ENCODE results near the gene LAMP1.

The LAMP1 gene

GRCh38 chr13:113358653-113359190, 61.7 kb downstream of the LAMP1 start:
- Histone ChIP-seq H3K36me3 (ENCODE audit: insufficient read depth, low read length) (no peaks in the 10 kb centered on the region), H3K27ac (no peak overlapping the region), H3K4me3 (no peak overlapping the region), H3K9ac (ENCODE audit: insufficient read length) (no peak overlapping the region), H3K9me3 (ENCODE audit: low read depth, low read length) (no peaks in the 10 kb centered on the region)
- no peak for TF ChIP-seq FOXP2 (optimal IDR thresholded peaks at IDR 0.05; ENCODE audit: control extremely low read depth, extremely low read length, insufficient read depth)
- no peak for TF ChIP-seq EZH2 (IDR thresholded peaks at IDR 0.05)
- TF ChIP-seq POLR2AphosphoS5 (IDR thresholded peaks at IDR 0.05; ENCODE audit: borderline replicate concordance, low read depth, low read length) = no peak
- DNase-seq (ENCODE audit: low read depth, low spot score) = no peak

GRCh38 chr13:113359571-113359970, 62.5 kb downstream of the LAMP1 start:
- H3K9me3 ChIP-seq (ENCODE audit: low read depth, low read length) = no peaks in the 10 kb centered on the region
- no peak for TF ChIP-seq FOXP2 (optimal IDR thresholded peaks at IDR 0.05; ENCODE audit: control extremely low read depth, extremely low read length, insufficient read depth)
- no peak for TF ChIP-seq EZH2 (IDR thresholded peaks at IDR 0.05)
- no peak for TF ChIP-seq POLR2AphosphoS5 (IDR thresholded peaks at IDR 0.05; ENCODE audit: borderline replicate concordance, low read depth, low read length)
- DNase-seq (ENCODE audit: low read depth, low spot score) = no peak

GRCh38 chr13:113360446-113360845, 63.4 kb downstream of the LAMP1 start:
- H3K27ac ChIP-seq = no peak overlapping the region
- H3K9me3 ChIP-seq (ENCODE audit: low read depth, low read length) = no peaks in the 10 kb centered on the region
- H3K4me3 ChIP-seq = no peak overlapping the region
- no peak overlapping the region for H3K9ac ChIP-seq (ENCODE audit: insufficient read length)
- TF ChIP-seq EZH2 (IDR thresholded peaks at IDR 0.05) (no peak), POLR2AphosphoS5 (IDR thresholded peaks at IDR 0.05; ENCODE audit: borderline replicate concordance, low read depth, low read length) (no peak), FOXP2 (optimal IDR thresholded peaks at IDR 0.05; ENCODE audit: control extremely low read depth, extremely low read length, insufficient read depth) (no peak)
- DNase-seq (ENCODE audit: low read depth, low spot score) = no peak
- H3K36me3 ChIP-seq (ENCODE audit: insufficient read depth, low read length) = no peaks in the 10 kb centered on the region

More at GRCh38 chr13:113359571-113359970, 62.5 kb downstream of the LAMP1 start:
- H3K9ac ChIP-seq (ENCODE audit: insufficient read length) = no peak overlapping the region
- no peak overlapping the region for H3K4me3 ChIP-seq
- H3K27ac ChIP-seq = no peak overlapping the region
- H3K36me3 ChIP-seq (ENCODE audit: insufficient read depth, low read length) = no peaks in the 10 kb centered on the region

GRCh38 chr13:113361406-113361805, 64.4 kb downstream of the LAMP1 start:
- no peak for TF ChIP-seq FOXP2 (optimal IDR thresholded peaks at IDR 0.05; ENCODE audit: control extremely low read depth, extremely low read length, insufficient read depth)
- TF ChIP-seq EZH2 (IDR thresholded peaks at IDR 0.05) = no peak
- no peak for TF ChIP-seq POLR2AphosphoS5 (IDR thresholded peaks at IDR 0.05; ENCODE audit: borderline replicate concordance, low read depth, low read length)
- no peaks in the 10 kb centered on the region for H3K9me3 ChIP-seq (ENCODE audit: low read depth, low read length)
- no peak for DNase-seq (ENCODE audit: low read depth, low spot score)
- H3K4me3 ChIP-seq = no peak overlapping the region
- H3K36me3 ChIP-seq (ENCODE audit: insufficient read depth, low read length) = no peaks in the 10 kb centered on the region
- H3K27ac ChIP-seq = no peak overlapping the region
- no peak overlapping the region for H3K9ac ChIP-seq (ENCODE audit: insufficient read length)

- Histone ChIP-seq H3K9me3 (ENCODE audit: low read depth, low read length) (no peaks in the 10 kb centered on the region), H3K36me3 (ENCODE audit: insufficient read depth, low read length) (no peaks in the 10 kb centered on the region), H3K9ac (ENCODE audit: insufficient read length) (peak overlapping the region; percentile 84), H3K27ac (peak overlapping the region; percentile 89), H3K4me3 (peak overlapping the region; percentile 73)
- no peak for DNase-seq (ENCODE audit: low read depth, low spot score)
- TF ChIP-seq POLR2AphosphoS5 (IDR thresholded peaks at IDR 0.05; ENCODE audit: borderline replicate concordance, low read depth, low read length) (0 out of 2 replicates have a peak, but pooled peaks have one; percentile 24), EZH2 (IDR thresholded peaks at IDR 0.05) (no peak)
Measured at GRCh38 chr13:113364311-113364889, 67.4 kb downstream of the LAMP1 start.

GRCh38 chr13:113364901-113365582, 68.0 kb downstream of the LAMP1 start:
- no peak for DNase-seq (ENCODE audit: low read depth, low spot score)
- no peaks in the 10 kb centered on the region for H3K36me3 ChIP-seq (ENCODE audit: insufficient read depth, low read length)
- H3K27ac ChIP-seq = peak overlapping the region; percentile 89
- peak overlapping the region; percentile 84 for H3K9ac ChIP-seq (ENCODE audit: insufficient read length)
- peak overlapping the region; percentile 73 for H3K4me3 ChIP-seq
- no peak for TF ChIP-seq EZH2 (IDR thresholded peaks at IDR 0.05)
- TF ChIP-seq POLR2AphosphoS5 (IDR thresholded peaks at IDR 0.05; ENCODE audit: borderline replicate concordance, low read depth, low read length) = no peak
- no peak for TF ChIP-seq FOXP2 (optimal IDR thresholded peaks at IDR 0.05; ENCODE audit: control extremely low read depth, extremely low read length, insufficient read depth)
- H3K9me3 ChIP-seq (ENCODE audit: low read depth, low read length) = no peaks in the 10 kb centered on the region

- H3K27ac ChIP-seq = no peak overlapping the region
- no peaks in the 10 kb centered on the region for H3K36me3 ChIP-seq (ENCODE audit: insufficient read depth, low read length)
- no peak overlapping the region for H3K4me3 ChIP-seq
- H3K9me3 ChIP-seq (ENCODE audit: low read depth, low read length) = no peaks in the 10 kb centered on the region
- DNase-seq (ENCODE audit: low read depth, low spot score) = no peak
- no peak for TF ChIP-seq POLR2AphosphoS5 (IDR thresholded peaks at IDR 0.05; ENCODE audit: borderline replicate concordance, low read depth, low read length)
- no peak for TF ChIP-seq EZH2 (IDR thresholded peaks at IDR 0.05)
- TF ChIP-seq FOXP2 (optimal IDR thresholded peaks at IDR 0.05; ENCODE audit: control extremely low read depth, extremely low read length, insufficient read depth) = no peak
- H3K9ac ChIP-seq (ENCODE audit: insufficient read length) = no peak overlapping the region
Measured at GRCh38 chr13:113365583-113365970, 68.5 kb downstream of the LAMP1 start.

GRCh38 chr13:113365971-113366588, 69.0 kb downstream of the LAMP1 start:
- Histone ChIP-seq H3K9me3 (ENCODE audit: low read depth, low read length) (no peaks in the 10 kb centered on the region), H3K9ac (ENCODE audit: insufficient read length) (no peak overlapping the region), H3K27ac (no peak overlapping the region), H3K36me3 (ENCODE audit: insufficient read depth, low read length) (no peaks in the 10 kb centered on the region), H3K4me3 (no peak overlapping the region)
- no peak for DNase-seq (ENCODE audit: low read depth, low spot score)
- no peak for TF ChIP-seq POLR2AphosphoS5 (IDR thresholded peaks at IDR 0.05; ENCODE audit: borderline replicate concordance, low read depth, low read length)

Measured in SK-N-MC (cell line).